HG03439 (cell line): ENCODE results near the gene DDX27.
"Not testable (repeated sequence)": the region's sequence is repeated elsewhere in the genome, so short reads cannot be mapped to it uniquely, and the experiment has no call there.

Source experiments
- ATAC-seq: cut with Tn5 transposase; IDR thresholded peaks from one replicate; pipeline ENCODE4 v1.9.1; 2021; ENCODE audit warnings: mild to moderate bottlenecking, moderate library complexity; ENCODE audit not compliant: unreplicated experiment

The DDX27 gene

DNA sequence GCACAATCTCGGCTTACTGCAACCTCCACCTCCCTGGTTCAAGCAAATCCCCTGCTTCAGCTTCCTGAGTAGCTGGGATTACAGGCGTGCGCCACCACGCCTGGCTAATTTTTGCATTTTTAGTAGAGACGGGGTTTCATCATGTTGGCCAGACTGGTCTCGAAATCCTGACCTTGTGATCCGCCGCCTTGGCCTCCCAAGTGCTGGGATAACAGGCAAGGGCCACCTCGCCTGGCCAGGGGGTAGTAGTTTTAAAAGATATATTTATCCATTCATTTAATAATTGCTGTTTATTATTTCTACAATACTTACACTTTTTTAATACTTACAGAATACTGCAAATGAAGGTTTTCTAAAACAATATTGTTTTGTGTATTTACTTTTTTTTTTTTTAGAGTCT lies 15.5 kb upstream of the DDX27 start:
- no peak for ATAC-seq

- ATAC-seq, result no peak
These were observed 12.1 kb upstream of the DDX27 start for GRCh38 chr20:49207076-49207475.

DNA sequence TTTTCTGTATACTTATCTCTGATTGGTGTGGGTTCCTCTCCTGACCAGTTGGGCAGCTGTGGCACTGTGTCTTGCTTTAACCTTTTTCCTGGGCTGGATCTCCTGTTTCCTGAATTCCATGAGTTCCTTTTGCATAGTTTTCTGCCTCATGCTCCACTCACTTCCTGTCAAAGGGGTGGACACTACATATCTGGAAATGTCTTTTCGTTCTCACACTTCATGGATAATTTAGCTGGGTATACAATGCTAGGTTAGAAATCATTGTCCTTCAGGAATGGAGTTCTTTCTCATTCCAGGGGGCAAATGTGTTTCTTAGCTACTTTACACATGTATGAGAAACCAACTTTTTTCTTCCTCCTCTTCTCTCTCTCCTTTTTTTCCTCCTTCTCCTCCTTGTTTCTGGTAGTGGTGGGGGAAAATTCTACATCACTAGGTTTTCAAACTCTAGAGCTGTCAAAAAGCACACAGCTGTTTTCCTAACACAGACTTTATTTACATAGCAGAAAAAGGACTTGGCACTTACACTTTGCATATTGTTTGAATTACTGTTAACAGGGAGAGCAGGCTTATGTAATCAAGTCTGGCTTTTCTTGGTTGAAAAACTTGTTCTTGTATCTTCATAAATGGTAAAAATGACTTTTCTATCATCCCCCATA lies 9.0 kb upstream of the DDX27 start:
- ATAC-seq, result no peak

GRCh38 chr20:49210757-49211110 lies 8.5 kb upstream of the DDX27 start:
- ATAC-seq, result no peak

DNA sequence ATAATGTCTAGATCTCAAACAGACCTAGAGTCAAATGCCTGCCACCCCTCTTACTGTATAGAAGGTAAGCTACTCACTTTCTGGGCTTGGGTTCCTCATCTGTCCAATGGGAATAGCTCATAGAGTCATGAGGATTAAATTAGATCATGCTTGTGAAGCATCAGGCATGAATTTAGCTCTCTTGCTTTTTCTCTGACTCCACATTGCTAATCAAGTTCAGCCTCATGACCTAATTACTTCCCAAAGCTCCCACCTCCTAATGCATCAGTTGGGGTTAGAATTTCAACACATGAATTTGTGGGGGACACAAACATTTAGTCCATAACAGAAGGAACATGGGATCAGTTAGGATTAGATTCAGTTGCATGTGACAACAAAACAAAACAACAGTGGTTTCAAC lies 4.6 kb upstream of the DDX27 start:
- ATAC-seq, result no peak

DNA sequence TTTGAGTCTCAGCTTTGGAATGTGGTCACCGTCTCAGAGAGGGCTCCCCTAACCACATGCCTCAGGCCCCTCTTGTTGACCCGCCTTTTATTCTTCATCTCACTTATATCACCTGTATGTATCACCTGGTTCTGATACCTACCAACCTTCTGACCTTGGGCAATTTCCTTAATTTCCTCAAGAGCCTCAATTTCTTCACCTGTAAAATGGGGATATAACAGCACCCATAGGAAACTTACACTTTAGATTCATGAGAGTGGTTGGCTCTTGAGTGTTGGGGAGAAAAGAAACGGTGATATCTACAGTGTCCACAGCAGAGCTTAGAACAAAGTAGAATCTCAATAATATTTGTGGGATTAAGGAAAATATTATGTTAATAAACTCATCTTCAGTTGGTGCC lies 4.0 kb upstream of the DDX27 start:
- ATAC-seq, result no peak

DNA sequence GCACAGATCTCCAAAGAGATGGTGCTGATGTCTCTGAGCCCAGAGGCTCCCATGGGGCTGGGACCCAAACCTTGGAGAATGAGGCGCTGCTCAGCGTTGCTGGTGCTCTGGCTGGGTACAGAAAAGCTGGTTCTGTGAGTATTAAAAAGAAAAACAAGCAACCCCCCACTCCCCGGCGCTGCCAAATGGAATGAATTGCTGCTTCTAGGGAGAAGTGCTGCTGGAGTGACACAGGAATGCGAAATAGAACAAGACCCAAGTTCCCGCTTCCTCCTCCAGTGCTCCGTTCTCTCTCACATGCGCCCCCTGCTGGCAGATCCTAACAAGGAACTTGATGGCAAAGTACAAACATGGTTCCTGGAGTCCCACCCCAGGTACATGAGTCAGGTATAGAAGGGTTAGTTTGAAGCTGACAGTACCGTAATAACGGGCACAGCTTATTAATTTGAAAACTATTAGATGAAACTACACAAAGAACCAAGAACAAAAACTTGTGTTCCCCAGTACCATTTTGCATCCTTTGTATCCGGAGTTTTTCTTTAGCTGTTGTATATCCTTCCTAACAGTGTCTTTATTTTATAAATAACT lies 2.1 kb upstream of the DDX27 start:
- no peak for ATAC-seq

DNA sequence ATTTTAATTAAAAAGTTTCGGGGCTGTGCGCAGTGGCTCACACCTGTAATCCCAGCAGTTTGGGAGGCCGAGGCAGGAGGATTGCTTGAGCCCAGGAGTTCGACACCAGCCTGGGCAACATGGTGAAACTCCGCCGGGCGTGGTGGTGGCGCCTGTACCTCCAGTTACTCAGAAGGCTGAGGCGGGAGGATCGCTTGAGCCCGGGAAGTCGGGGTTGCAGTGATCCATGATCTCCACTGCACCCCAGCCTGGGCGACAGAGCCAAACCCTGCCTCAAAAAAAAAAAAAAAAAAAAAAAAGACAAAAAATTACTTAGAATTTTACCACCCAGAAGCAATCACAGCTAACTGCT lies 501 bp upstream of the DDX27 start:
- not testable (repeated sequence) for ATAC-seq

- no peak for ATAC-seq
These were observed 962 bp downstream of the DDX27 start for GRCh38 chr20:49219924-49220831.

DNA sequence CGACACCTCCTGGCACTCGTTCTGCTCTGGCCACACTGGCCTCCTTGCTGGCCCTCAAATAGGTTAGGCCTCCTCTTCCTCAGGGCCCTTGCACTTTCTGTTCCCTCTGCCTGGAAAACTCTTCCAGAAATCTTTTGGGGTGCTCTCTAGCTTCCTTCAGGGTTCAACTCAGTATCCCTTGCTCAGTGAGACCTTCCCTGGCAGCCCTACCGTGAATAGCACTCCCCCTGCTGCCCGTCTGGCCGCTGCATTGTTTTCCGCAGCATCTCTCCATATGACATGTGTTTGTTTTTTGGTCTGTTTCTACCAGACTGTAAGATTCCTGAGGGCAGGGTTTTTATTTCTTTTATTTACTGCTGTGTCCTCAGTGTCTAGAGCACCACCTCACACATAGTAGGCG lies 6.7 kb downstream of the DDX27 start:
- ATAC-seq, result no peak

DNA sequence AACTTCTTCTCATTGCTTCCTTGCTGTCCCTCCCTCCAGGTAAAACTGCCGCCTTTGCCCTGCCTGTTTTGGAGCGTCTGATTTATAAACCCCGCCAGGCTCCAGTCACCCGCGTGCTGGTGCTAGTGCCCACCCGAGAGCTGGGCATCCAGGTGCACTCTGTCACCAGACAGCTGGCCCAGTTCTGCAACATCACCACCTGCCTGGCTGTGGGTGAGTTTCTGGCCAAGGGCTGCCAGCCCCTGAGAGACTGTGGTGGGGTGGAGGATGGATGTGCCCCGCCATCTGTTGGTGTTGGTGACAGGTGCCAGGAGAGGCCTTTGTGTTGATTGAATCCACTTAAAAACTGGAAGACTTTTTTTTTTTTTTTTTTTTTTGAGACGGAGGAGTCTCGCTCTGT lies 9.5 kb downstream of the DDX27 start:
- no peak for ATAC-seq

GRCh38 chr20:49229381-49229780 lies 10.2 kb downstream of the DDX27 start:
- ATAC-seq, result no peak

DNA sequence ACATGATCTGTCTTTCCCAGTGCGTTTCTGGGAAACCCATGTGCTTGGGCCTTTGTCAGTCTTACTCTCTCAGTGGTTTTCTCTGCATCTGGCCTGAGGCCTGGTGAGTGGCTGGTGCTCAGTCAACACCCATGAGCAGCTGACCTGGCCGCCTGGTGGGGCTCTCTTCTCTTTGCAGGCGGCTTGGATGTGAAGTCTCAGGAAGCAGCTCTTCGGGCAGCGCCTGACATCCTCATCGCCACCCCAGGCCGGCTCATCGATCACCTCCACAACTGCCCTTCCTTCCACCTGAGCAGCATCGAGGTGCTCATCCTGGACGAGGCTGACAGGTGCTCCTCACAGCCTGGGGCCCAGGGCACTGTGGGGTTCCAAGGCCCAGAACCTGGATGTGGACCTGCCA lies 10.8 kb downstream of the DDX27 start:
- ATAC-seq, result no peak

- ATAC-seq, result no peak
These were observed 11.4 kb downstream of the DDX27 start for GRCh38 chr20:49230561-49231133.

DNA sequence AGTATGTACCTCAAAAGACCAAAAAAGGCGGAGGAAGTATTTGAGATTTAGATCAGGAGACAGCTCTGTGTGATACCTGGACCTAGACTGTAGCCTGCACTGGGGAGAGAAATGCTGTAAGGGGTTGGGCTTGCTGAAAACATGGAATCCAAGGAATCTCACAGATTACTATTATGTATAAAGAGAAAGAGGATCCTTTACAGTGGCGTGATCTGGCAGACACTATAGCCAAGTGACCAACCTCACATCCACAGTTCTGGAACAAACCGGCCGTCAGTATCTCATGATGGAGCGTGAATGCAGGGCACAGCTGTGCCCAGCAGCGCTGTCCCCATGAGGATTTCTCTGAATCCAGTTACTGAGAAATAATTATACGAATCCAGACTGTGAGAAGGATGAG lies 12.3 kb downstream of the DDX27 start:
- no peak for ATAC-seq

DNA sequence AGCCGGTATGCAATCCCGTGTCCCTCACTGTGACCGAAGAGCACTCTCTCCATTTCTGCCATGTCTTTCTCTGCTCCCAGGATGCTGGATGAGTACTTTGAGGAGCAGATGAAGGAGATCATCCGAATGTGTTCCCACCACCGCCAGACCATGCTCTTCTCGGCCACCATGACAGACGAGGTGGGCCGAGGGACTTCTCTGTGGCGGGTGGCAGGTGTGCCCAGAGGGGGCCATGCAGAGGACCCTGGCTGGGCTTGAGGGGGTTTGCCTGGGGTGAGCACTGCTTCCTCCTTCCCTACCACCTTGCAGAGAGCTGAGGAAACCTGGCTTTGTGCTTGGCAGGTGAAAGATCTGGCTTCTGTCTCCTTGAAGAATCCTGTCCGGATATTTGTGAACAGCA lies 14.0 kb downstream of the DDX27 start:
- no peak for ATAC-seq

GRCh38 chr20:49234831-49235230 lies 15.6 kb downstream of the DDX27 start:
- ATAC-seq, result no peak

- ATAC-seq, result no peak
These were observed 17.1 kb downstream of the DDX27 start for GRCh38 chr20:49236301-49236700.

DNA sequence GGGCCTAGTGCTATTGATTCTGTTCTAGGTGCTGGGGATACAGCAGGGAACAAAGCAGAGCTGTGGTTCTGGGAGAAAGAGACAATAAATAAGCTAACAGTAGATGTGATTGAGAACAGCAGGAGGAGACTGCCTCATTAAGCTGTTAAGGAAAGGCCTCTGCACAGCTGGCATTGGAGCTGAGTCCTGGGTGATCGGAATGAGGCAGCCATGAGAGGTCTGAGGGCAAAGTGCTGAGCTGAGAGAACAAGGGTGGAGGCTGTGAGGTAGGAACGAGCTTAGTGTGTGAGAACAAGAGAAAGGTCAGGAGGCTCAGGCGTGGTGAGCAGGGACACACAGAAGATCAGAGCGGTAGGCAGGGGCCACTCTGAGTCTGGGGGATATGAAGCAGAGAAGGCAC lies 18.3 kb downstream of the DDX27 start:
- ATAC-seq, result no peak

GRCh38 chr20:49245921-49246740 lies 26.9 kb downstream of the DDX27 start:
- ATAC-seq, result no peak

DNA sequence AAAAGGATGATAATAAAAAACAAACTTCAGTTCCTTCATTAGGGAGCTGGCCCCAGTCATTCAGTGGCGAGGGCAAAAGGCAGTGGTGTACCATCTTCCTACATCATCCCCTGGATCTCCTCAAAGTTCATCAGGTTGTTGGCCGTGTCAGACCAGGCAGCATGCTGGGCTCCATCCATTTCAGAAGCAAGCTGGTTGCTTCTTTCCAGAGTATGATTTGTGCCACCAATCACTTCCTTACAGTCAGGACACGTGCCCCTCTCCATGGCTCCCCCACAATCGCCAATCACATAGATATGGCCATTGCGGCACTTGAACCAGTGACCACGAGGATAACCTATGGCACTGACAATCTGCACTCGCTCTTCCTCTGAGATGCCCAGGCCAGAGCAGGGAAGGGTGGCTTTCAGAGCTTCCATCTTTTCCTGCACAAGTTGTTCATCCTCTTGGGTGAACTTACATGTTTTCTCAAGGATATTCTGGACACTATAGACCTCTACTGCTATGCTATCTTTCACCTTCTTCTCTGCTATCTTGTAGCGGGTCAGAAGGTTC lies 28.0 kb downstream of the DDX27 start:
- no peak for ATAC-seq
